Heart left ventricle (tissue), 13 donors: Measurements from ENCODE around the gene NKAIN2.

Experiments
- POLR2A ChIP-seq, 2 donors: fragments of 450-650 bp; IDR thresholded peaks; one replicate each; pipeline ENCODE4 v1.6.1; 2017; ENCODE audit warnings: antibody characterized with exemption in 2 of 2, mild to moderate bottlenecking in 2 of 2, moderate library complexity in 2 of 2
- TF ChIP-seq, protein P1 (sequence below), 12 donors: fragments of 200-600 bp; sonication (generic) in 4 of 12; IDR thresholded peaks; one replicate each; pipeline versions ENCODE4 v1.5.0 to v1.8.0; 2018 to 2022; ENCODE audit warnings: antibody characterized with exemption in 12 of 12, mild to moderate bottlenecking in 5 of 12
- donor health status: ischemic (EF 13 %, LVEDD 7.1; RV severe dilation, severe dysfunction).
- donor health status: DM: no; HTN: yes; CAD: no.
- donor health status: DM: no; HTN: no; CAD: no.
- donor health status: ischemic (EF 25% LVEDD 6.9; RV normal size, moderate dysfunction).
- donor health status: ischemic (EF 25% LVEDD 5.7; RV mildly dilated, moderate dysfunction).
- donor health status: ischemic (EF 35%, LVEDD 5.7; RV mildly dilated, moderate dysfunction).
- donor health status: nonischemic (EF 11% LVEDD 7.7; RV severe dilation, severe dysfunction).
- donor health status: DM: yes; HTN: yes; CAD: no.
- donor health status: PGD.
- donor health status: ischemic (EF 29% LVEDD 5.4; RV normal size, mild dysfunction).
- donor health status: nonischemic (EF 23%, LVEDD 6.1; RV moderate dilation, normal function).

DNA sequence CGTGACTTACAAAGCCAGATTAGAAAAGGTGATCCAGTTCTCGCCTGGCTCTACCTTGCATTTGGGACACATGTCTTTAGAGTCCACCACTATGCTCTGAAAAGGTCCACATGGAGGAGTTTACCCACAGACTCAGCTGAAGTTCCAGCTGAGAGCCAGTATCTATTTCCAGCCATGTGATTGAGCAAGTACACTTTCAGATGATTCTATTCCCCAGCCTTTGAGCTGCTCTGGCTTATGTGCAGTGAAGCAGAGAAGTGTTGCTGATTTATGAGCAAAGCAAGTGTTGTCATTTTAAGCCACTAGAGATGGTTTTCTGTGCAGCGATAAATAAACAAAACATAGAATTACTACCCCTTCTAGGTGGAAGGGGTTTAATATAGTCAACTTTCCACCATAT lies 637.8 kb downstream of the NKAIN2 start:
- TF ChIP-seq, protein P1, sequence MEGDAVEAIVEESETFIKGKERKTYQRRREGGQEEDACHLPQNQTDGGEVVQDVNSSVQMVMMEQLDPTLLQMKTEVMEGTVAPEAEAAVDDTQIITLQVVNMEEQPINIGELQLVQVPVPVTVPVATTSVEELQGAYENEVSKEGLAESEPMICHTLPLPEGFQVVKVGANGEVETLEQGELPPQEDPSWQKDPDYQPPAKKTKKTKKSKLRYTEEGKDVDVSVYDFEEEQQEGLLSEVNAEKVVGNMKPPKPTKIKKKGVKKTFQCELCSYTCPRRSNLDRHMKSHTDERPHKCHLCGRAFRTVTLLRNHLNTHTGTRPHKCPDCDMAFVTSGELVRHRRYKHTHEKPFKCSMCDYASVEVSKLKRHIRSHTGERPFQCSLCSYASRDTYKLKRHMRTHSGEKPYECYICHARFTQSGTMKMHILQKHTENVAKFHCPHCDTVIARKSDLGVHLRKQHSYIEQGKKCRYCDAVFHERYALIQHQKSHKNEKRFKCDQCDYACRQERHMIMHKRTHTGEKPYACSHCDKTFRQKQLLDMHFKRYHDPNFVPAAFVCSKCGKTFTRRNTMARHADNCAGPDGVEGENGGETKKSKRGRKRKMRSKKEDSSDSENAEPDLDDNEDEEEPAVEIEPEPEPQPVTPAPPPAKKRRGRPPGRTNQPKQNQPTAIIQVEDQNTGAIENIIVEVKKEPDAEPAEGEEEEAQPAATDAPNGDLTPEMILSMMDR (IDR thresholded peaks at IDR 0.05): no peak
- TF ChIP-seq POLR2A (IDR thresholded peaks at IDR 0.05): no peak
